Left lung (tissue), 10 donors: ENCODE measurements around the gene PDCD1. TPM values are rescaled to one million over a fixed set of nuclear protein-coding genes. Genes with fewer than 3 reads are reported as not detected.

Experiments used
- ATAC-seq: fragments of 200-7000 bp; cut with Tn5 transposase; one replicate; pipeline ENCODE4 v1.9.1; 2020; ENCODE audit warnings: moderate library complexity
- DNase-seq, 4 donors: peaks; one replicate each; pipeline ENCODE4 v3.0.0-alpha.2; 2013 to 2020
- H3K27ac ChIP-seq, 2 donors: fragments of 200-600 bp; sonication (generic) in 1 of 2; one replicate each; pipeline versions ENCODE4 v1.5.0 to v1.8.0; 2020 to 2021
- H3K27me3 ChIP-seq, 2 donors: fragments of 200-600 bp; sonication (generic) in 1 of 2; one replicate each; pipeline versions ENCODE4 v1.5.0 to v1.8.0; 2020 to 2021
- H3K36me3 ChIP-seq, 2 donors: fragments of 200-600 bp; sonication (generic) in 1 of 2; one replicate each; pipeline versions ENCODE4 v1.5.0 to v1.8.0; 2020 to 2021
- H3K4me1 ChIP-seq, 2 donors: fragments of 200-600 bp; one replicate each; pipeline ENCODE4 v1.8.0; 2021
- H3K4me3 ChIP-seq, 2 donors: fragments of 200-600 bp; sonication (generic) in 1 of 2; one replicate each; pipeline versions ENCODE4 v1.5.0 to v1.8.0; 2020 to 2021; ENCODE audit warnings: mild to moderate bottlenecking in 1 of 2
- H3K9me3 ChIP-seq, 2 donors: fragments of 200-600 bp; sonication (generic) in 1 of 2; one replicate each; pipeline versions ENCODE4 v1.5.0 to v1.8.0; 2020 to 2021
- CTCF ChIP-seq, 2 donors: fragments of 200-600 bp; sonication (generic) in 1 of 2; IDR thresholded peaks; one replicate each; pipeline versions ENCODE4 v1.5.0 to v1.8.0; 2021; ENCODE audit warnings: antibody characterized with exemption in 2 of 2
- intact Hi-C, 2 donors: fragments of 100-400 bp; cut with DNase I; formaldehyde crosslinking; loops; one replicate each; pipeline versions ENCODE4 v1.11.2 to v1.14.2; 2022
- polyA plus RNA-seq, 6 donors: library from polyadenylated mRNA; unstranded; fragments of 120-200 nt; gene quantifications; one replicate each; pipeline ENCODE4 v1.2.1, GENCODE V29; 2013; ENCODE audit not compliant: insufficient read length in 6 of 6
- total RNA-seq, 2 donors: library from RNA; stranded (reverse); fragmentation: NEBNext Ultra II Directional; extraction: Animal tissue kit (Norgen Biotek cat#: 25700); gene quantifications; one replicate each; pipeline ENCODE4 v1.2.1, GENCODE V29; 2021
- donor health status: DM: no; HTN: yes; CAD: no.
- donor health status: DM: no; HTN: no; CAD: no.

PDCD1 gene
- total and polyA plus RNA-seq, 8 donors, result 0.15 to 1.1 (median 0.31) TPM

- H3K4me3 ChIP-seq, result no peak overlapping the region
- DNase-seq (no peak), ATAC-seq (no peak)
- no peak for TF ChIP-seq CTCF (IDR thresholded peaks at IDR 0.05)
- peaks cover 0 to 9% of the 10 kb centered on the region in 2 donors for H3K27me3 ChIP-seq
- H3K36me3 ChIP-seq, result no peaks in the 10 kb centered on the region
- H3K4me1 ChIP-seq, result no peaks in the 10 kb centered on the region
- no peak overlapping the region for H3K27ac ChIP-seq
- intact Hi-C loops, result no loop called here
- no peaks in the 10 kb centered on the region for H3K9me3 ChIP-seq
Observed at GRCh38 chr2:241850544-241851324, 8.0 kb downstream of the PDCD1 start.

- no peak for DNase-seq
- intact Hi-C loops, result no loop called here
- no peak for TF ChIP-seq CTCF (IDR thresholded peaks at IDR 0.05)
- peaks cover 4 to 18% of the 10 kb centered on the region in 2 donors for H3K27me3 ChIP-seq
- ATAC-seq, result no peak
- H3K4me3 ChIP-seq, result no peak overlapping the region
- no peak overlapping the region for H3K27ac ChIP-seq
- peaks cover 0 to 3% of the 10 kb centered on the region in 2 donors for H3K4me1 ChIP-seq
- H3K36me3 ChIP-seq, result no peaks in the 10 kb centered on the region
- no peaks in the 10 kb centered on the region for H3K9me3 ChIP-seq
Observed at GRCh38 chr2:241849616-241850543, 8.8 kb downstream of the PDCD1 start.

- Histone ChIP-seq H3K27ac (no peak overlapping the region), H3K36me3 (no peaks in the 10 kb centered on the region), H3K27me3 (peaks cover 4 to 27% of the 10 kb centered on the region in 2 donors), H3K9me3 (no peaks in the 10 kb centered on the region), H3K4me1 (peaks cover 3 to 12% of the 10 kb centered on the region in 2 donors), H3K4me3 (no peak overlapping the region)
- no peak for ATAC-seq
- no peak for TF ChIP-seq CTCF (IDR thresholded peaks at IDR 0.05)
- no peak for DNase-seq
- intact Hi-C loops, result no loop called here
Observed at GRCh38 chr2:241848761-241849615, 9.7 kb downstream of the PDCD1 start.

- intact Hi-C loops, result no loop called here
- DNase-seq (no peak), ATAC-seq (no peak)
- no peaks in the 10 kb centered on the region for H3K9me3 ChIP-seq
- peaks cover 5 to 26% of the 10 kb centered on the region in 2 donors for H3K4me1 ChIP-seq
- H3K4me3 ChIP-seq, result no peak overlapping the region
- H3K27me3 ChIP-seq, result peaks cover 4 to 38% of the 10 kb centered on the region in 2 donors
- H3K27ac ChIP-seq, result no peak overlapping the region
- no peaks in the 10 kb centered on the region for H3K36me3 ChIP-seq
- TF ChIP-seq CTCF (IDR thresholded peaks at IDR 0.05), result no peak
Observed at GRCh38 chr2:241846406-241846805, 12.3 kb downstream of the PDCD1 start.
